Activated gamma-delta T cell (primary cell): Measurements from ENCODE around the gene KNG1.
"Not testable (repeated sequence)": the region's sequence is repeated elsewhere in the genome, so short reads cannot be mapped to it uniquely, and the experiment has no call there.

Source experiments
- DNase-seq: peaks from one replicate; lab custom pipeline; 2025; lab: John Stamatoyannopoulos, UW
- total RNA-seq, 2 donors: gene quantifications; one replicate each; lab custom pipeline; 2026; lab: John Stamatoyannopoulos, UW

The KNG1 gene
- total RNA-seq, result 0 to 0.04 reads per million in 2 donors

GRCh38 chr3:186717039-186717457, at the start of gene KNG1:
Gene KNG1 (plus strand): TSS chr3:186717359. CDS start chr3:186717543, 184 bp downstream.
- DNase-seq, result no peak

- no peak for DNase-seq
Measured at GRCh38 chr3:186668426-186668825, 48.7 kb upstream of the KNG1 start.

- no peak for DNase-seq
Measured at GRCh38 chr3:186669378-186670084, 47.6 kb upstream of the KNG1 start.

GRCh38 chr3:186670155-186670554, 47.0 kb upstream of the KNG1 start:
- DNase-seq, result no peak

- no peak for DNase-seq
Measured at GRCh38 chr3:186671051-186671450, 46.1 kb upstream of the KNG1 start.

GRCh38 chr3:186678604-186679003, 38.6 kb upstream of the KNG1 start:
- DNase-seq, result no peak

GRCh38 chr3:186679151-186679550, 38.0 kb upstream of the KNG1 start:
- no peak for DNase-seq

GRCh38 chr3:186680869-186681268, 36.3 kb upstream of the KNG1 start:
- DNase-seq, result no peak

- no peak for DNase-seq
Measured at GRCh38 chr3:186682812-186683211, 34.3 kb upstream of the KNG1 start.

- no peak for DNase-seq
Measured at GRCh38 chr3:186683979-186684378, 33.2 kb upstream of the KNG1 start.

- not testable (repeated sequence) for DNase-seq
Measured at GRCh38 chr3:186686475-186686874, 30.7 kb upstream of the KNG1 start.

- no peak for DNase-seq
Measured at GRCh38 chr3:186687120-186687651, 30.0 kb upstream of the KNG1 start.

- DNase-seq, result not testable (repeated sequence)
Measured at GRCh38 chr3:186690304-186690703, 26.9 kb upstream of the KNG1 start.

GRCh38 chr3:186691676-186692075, 25.5 kb upstream of the KNG1 start:
- DNase-seq, result no peak

GRCh38 chr3:186693843-186694242, 23.3 kb upstream of the KNG1 start:
- no peak for DNase-seq

- DNase-seq, result no peak
Measured at GRCh38 chr3:186694288-186695032, 22.7 kb upstream of the KNG1 start.

- DNase-seq, result no peak
Measured at GRCh38 chr3:186696522-186696921, 20.6 kb upstream of the KNG1 start.

- no peak for DNase-seq
Measured at GRCh38 chr3:186697510-186697909, 19.6 kb upstream of the KNG1 start.

GRCh38 chr3:186700267-186700666, 16.9 kb upstream of the KNG1 start:
- no peak for DNase-seq

GRCh38 chr3:186702451-186702850, 14.7 kb upstream of the KNG1 start:
- DNase-seq, result not testable (repeated sequence)

GRCh38 chr3:186705882-186706780, 11.0 kb upstream of the KNG1 start:
- no peak for DNase-seq
